NCI-H524 treated with DMSO at 0.1 percent for 48 hours (cell line): ENCODE results near the gene CCT8L2.
"Not testable (repeated sequence)": the region's sequence is repeated elsewhere in the genome, so short reads cannot be mapped to it uniquely, and the experiment has no call there.

Experiments
- DNase-seq: peaks from one replicate; lab custom pipeline; 2025; lab: John Stamatoyannopoulos, UW

The CCT8L2 gene

DNA sequence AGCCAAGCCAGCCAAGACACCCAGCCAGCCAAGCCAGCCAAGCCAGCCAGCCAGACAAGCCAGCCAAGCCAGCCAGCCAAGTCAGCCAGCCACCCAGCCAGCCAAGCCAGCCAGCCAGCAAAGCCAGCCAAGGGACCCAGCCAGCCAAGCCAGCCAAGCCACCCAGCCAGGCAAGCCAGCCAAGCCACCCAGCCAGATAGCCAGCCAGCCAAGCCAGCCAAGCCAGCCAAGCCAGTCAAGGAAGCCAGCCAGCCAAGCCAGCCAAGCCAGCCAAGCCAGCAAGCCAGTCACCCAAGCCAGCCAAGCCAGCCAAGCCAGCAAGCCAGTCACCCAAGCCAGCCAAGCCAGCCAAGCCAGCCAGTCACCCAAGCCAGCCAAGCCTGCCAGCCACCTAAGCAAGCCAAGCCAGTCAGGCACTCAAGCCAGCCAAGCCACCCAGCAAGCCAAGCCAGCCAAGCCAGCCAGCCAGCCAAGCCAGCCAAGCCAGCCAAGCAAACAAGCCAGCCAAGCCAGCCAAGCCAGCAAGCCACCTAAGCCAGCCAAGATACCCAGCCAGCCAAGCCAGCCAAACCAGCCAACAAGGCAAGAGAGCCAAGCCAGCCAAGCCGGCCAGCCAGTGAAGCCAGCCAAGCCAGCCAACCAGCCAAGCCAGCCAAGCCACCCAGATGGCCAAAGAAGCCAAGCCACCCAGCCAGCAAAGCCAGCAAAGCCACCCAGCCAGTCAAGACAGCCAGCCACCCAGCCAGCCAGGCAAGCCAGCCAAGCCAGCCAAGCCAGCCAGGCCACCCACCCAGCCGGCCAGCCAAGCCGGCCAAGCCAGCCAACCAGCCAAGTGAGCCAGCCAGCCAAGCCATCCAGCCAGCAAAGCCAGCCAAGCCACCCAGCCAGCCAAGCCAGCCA lies 33.3 kb downstream of the CCT8L2 start:
- no peak for DNase-seq

GRCh38 chr22:16558376-16558945 lies 34.1 kb downstream of the CCT8L2 start:
- not testable (repeated sequence) for DNase-seq

DNA sequence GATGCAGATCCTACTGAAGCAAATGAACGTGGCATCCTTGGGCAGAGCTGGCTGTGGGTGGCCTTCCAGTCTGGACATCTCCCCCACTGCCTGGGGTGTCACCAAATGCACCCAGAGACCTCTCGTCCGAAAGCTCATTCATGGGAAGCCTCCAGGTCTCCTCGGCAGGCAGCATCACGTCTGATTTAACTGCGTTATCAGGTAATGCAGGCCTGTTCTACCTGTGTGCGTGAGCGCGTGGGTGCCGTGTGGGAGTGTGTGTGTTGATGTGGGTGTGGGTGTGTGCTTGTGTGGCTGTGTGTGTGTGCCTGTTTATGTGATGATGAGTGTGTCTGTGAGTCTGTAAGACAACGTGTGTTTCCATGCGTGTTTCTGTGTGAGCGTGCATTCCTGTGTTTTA lies 35.1 kb downstream of the CCT8L2 start:
- not testable (repeated sequence) for DNase-seq

GRCh38 chr22:16555077-16555994 lies 37.3 kb downstream of the CCT8L2 start:
- not testable (repeated sequence) for DNase-seq

GRCh38 chr22:16543310-16543709 lies 49.3 kb downstream of the CCT8L2 start:
- DNase-seq, result not testable (repeated sequence)
